C4-2B (cell line): ENCODE results near the gene SMPD3.

Experiments
- H3K27ac ChIP-seq: fragments of 450-650 bp; 2 replicates; pipeline ENCODE4 v1.5.1; 2017
- CTCF ChIP-seq: fragments of 450-650 bp; conservative IDR thresholded peaks from 2 replicates; pipeline ENCODE4 v1.5.1; 2017; ENCODE audit warnings: mild to moderate bottlenecking
- ZFX ChIP-seq: fragments of 450-650 bp; IDR thresholded peaks from 2 replicates; pipeline ENCODE4 v1.6.1; 2017

SMPD3 gene

DNA sequence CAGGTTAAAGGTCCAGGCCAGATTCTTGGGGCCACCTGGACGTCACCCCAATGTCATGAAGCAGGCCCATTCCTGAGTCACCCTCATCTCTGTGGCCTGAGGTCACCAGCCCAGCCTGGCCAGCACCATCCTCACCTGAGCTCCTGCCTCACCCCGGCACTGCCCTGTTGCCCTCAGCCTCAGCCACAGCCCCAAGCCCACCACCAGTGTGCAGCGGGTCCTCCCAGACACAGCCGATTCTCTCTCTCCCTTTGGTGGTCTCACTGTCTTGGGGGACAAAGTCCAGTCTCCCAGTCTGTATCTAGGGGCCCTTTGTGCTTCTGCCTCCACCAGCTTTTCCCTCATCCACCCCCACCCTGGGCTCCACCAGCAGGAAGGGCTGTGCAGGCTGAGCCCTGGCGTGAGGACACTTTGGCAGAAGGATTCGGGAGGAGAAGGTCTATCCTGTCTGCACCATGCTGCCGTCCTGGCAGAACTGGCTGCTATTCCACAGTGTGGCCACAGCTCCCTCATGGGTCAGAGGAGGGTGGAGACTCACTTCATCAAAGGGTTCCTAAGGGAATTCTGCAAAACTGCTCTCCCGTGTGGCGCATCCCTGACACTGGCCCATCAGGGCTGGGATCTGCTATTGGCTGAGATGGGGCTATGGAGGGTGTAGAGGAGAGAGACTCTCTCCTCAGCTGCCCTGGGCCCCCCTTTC lies 73.2 kb downstream of the SMPD3 start:
- no peak overlapping the region for H3K27ac ChIP-seq
- no peak for TF ChIP-seq CTCF
- no peak for TF ChIP-seq ZFX

GRCh38 chr16:68374246-68374805 lies 74.0 kb downstream of the SMPD3 start:
- TF ChIP-seq ZFX (no peak), CTCF (no peak)
- H3K27ac ChIP-seq: no peak overlapping the region

GRCh38 chr16:68373528-68374245 lies 74.6 kb downstream of the SMPD3 start:
- TF ChIP-seq CTCF: no peak
- TF ChIP-seq ZFX: no peak
- no peak overlapping the region for H3K27ac ChIP-seq

DNA sequence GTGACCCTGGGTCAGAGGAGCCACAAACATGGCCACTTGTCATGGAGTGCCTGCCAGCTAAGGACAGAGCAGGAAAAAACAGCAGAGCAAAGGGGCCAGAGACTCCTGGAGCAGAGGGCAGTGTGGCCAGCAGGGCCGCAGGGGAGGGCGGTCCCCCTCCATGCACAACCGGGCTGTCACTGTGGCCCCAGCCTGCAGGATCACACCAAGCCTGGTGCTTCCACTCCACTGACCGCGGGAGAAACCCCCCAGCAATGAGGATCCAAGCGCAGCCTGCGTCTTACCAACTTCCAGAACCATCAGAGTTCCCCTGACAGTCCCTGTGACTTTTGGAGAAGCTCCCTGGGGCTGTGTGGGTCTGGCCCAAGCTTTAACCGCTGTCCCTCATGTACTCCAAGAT lies 75.5 kb downstream of the SMPD3 start:
- TF ChIP-seq CTCF (no peak), ZFX (no peak)

DNA sequence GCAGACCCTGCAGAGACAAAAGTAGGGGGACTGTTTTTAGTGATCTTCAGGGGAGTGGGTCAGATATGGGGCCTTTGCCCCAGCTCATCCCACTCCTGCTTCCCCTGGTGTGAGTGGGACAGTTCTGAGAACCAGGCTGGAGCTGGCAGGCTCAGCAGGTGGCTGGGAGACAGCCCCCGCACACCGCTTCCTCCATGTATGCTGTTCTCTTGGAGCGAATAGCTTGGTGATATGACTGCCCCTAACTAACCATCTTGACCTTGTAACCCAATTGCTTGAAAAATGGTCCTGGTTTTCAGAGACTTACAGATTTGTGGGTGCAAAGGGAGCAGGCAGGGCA lies 76.0 kb downstream of the SMPD3 start:
- H3K27ac ChIP-seq: no peak overlapping the region
- TF ChIP-seq CTCF (no peak), ZFX (no peak)

More for the DNA sequence above, 75.5 kb downstream of the SMPD3 start:
- no peak overlapping the region for H3K27ac ChIP-seq

DNA sequence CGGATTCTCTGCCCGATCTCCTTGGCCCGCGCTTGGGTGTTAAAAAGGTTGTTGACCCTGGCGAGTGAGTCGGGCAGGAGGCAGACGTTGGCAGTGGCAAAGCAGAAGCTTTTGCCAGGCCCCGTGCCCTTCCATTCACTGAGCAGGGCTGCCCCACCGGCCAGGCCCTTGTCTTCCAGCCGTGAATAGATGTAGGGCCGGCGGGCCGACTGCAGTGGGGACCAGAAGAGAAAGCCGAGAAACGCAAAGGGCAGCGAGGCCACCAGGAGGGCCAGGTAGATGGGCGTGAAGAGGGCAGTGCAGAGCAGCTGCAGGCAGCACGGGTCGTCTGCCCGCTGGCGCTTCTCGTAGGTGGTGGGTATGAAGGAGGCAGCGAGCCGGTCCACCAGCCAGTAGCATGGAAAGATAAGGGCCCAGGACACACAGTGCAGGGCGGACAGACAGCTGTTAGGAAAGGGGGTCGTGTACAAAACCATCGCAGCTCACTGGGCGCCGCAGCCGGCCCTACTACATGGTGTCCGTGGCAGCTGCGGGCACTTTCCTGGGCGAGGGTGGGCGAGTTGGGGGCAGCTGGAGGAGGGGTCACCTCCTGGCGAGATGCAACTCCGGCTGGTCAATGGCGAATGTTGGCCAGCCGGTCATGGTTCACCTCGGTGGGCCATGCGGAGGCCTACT lies 76.5 kb downstream of the SMPD3 start:
- TF ChIP-seq CTCF: no peak
- TF ChIP-seq ZFX: no peak
- no peak overlapping the region for H3K27ac ChIP-seq

- TF ChIP-seq ZFX (no peak), CTCF (no peak)
- H3K27ac ChIP-seq: no peak overlapping the region
Observed at GRCh38 chr16:68371276-68371651, 77.0 kb downstream of the SMPD3 start.
